Lower lobe of right lung (tissue), 2 donors: ENCODE data around the gene BACH2. TPM values are rescaled to one million over a fixed set of nuclear protein-coding genes. Genes with fewer than 3 reads are reported as not detected.

Source experiments
- ATAC-seq, 2 donors: fragments of 200-7000 bp; cut with Tn5 transposase; one replicate each; pipeline ENCODE4 v1.9.1; 2020 to 2022; ENCODE audit warnings: mild to moderate bottlenecking in 2 of 2, moderate library complexity in 2 of 2
- DNase-seq: peaks from one replicate; pipeline ENCODE4 v3.0.0-alpha.2; 2020
- H3K27ac ChIP-seq: fragments of 200-600 bp; one replicate; pipeline ENCODE4 v1.8.0; 2022
- H3K27me3 ChIP-seq: fragments of 200-600 bp; one replicate; pipeline ENCODE4 v1.8.0; 2022; ENCODE audit warnings: low read depth
- H3K36me3 ChIP-seq: fragments of 200-600 bp; one replicate; pipeline ENCODE4 v1.8.0; 2022; ENCODE audit warnings: mild to moderate bottlenecking
- H3K4me1 ChIP-seq: fragments of 200-600 bp; one replicate; pipeline ENCODE4 v1.8.0; 2022
- H3K4me3 ChIP-seq: fragments of 200-600 bp; one replicate; pipeline ENCODE4 v1.8.0; 2022; ENCODE audit warnings: mild to moderate bottlenecking
- H3K9me3 ChIP-seq: fragments of 200-600 bp; one replicate; pipeline ENCODE4 v1.8.0; 2022
- CTCF ChIP-seq: fragments of 200-600 bp; IDR thresholded peaks from one replicate; pipeline ENCODE4 v1.8.0; 2022; ENCODE audit warnings: antibody characterized with exemption, mild to moderate bottlenecking
- intact Hi-C: fragments of 100-400 bp; cut with DNase I; formaldehyde crosslinking; loops from one replicate; pipeline ENCODE4 v1.11.0; 2022
- total RNA-seq: library from RNA; stranded (reverse); fragmentation: NEBNext Ultra II Directional; extraction: Animal tissue kit (Norgen Biotek cat#: 25700); gene quantifications from one replicate; pipeline ENCODE4 v1.2.1, GENCODE V29; 2021
- donor health status: DM: no; HTN: yes; CAD: no; lungs with severe emphysema.

The BACH2 gene
- total RNA-seq, 1 donor from 2014 or later, result 6.3 TPM

DNA sequence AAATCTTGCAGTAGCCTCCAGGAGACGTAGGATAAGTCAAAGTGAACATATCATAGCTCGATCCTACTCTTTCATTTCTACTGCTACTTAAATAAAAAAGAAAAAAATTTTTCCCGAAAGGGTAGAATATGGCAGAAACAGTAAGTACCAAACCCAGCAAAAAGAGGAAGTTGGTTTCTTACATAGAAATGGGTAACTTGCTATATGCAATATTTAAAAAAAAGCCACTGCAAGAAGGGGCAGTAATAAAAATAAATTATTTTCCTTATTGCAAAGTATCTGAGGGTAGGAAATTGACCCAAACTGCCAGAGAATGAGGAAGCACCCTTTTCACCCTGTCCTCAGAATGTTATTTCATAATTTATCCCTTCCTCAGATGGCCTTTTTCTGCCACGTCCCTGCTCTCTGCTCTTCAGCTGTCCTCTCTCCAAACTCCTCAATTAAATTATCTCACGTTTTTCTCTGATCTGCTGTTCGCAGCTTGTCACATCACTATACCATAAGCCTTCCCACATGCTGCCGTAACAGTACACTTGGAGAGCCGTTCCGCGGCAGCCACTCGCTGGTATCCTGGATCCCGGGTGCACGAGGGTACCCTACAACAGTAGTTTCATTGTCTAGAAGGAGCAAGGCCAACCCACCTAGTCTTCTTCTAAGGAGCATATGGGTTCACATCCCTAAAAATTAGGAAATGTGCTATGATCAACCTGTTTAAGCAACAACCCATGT, 149.6 kb downstream of the BACH2 start:
- no peaks in the 10 kb centered on the region for H3K27me3 ChIP-seq
- intact Hi-C loops, result no loop called here
- H3K27ac ChIP-seq, result no peak overlapping the region
- no peaks in the 10 kb centered on the region for H3K4me1 ChIP-seq
- no peaks in the 10 kb centered on the region for H3K36me3 ChIP-seq
- no peak for ATAC-seq
- DNase-seq, result no peak
- TF ChIP-seq CTCF, result no peak
- no peaks in the 10 kb centered on the region for H3K9me3 ChIP-seq
- no peak overlapping the region for H3K4me3 ChIP-seq

- no peak overlapping the region for H3K27ac ChIP-seq
- no peaks in the 10 kb centered on the region for H3K36me3 ChIP-seq
- DNase-seq (no peak), ATAC-seq (no peak)
- H3K4me3 ChIP-seq, result no peak overlapping the region
- no peaks in the 10 kb centered on the region for H3K9me3 ChIP-seq
- H3K4me1 ChIP-seq, result no peaks in the 10 kb centered on the region
- intact Hi-C loops, result no loop called here
- H3K27me3 ChIP-seq, result no peaks in the 10 kb centered on the region
- no peak for TF ChIP-seq CTCF
Observed at GRCh38 chr6:90146024-90146423, 150.6 kb downstream of the BACH2 start.

DNA sequence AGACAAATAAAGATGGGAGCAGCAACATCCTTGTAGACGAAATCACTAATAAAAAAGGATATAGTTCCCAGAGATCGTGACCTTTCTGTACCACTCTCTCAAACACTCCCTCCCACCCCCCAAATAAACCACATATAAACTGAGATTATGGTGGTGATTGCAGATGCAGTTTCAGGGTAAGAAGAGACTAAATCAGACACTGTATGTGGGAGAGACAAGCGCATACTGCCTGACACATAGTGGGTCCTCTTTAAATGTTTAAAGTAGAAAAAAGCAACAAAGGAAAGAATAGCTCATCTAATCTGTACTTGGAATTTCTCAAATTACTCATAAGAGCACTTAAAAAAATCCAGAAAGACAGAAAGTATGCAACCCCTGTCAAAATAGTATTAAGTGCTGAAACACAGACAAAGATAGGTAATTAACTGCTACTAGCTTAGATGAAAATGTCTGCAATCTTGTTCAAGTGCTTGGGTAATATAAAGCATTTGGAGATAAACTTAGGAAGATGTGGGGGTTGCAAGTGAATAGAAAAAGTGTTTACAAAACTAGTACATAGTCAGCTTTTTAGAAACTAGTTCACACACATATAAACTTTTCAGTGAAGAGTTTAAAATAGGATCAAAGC, 151.6 kb downstream of the BACH2 start:
- DNase-seq (no peak), ATAC-seq (no peak)
- Histone ChIP-seq H3K36me3 (no peaks in the 10 kb centered on the region), H3K4me3 (no peak overlapping the region), H3K4me1 (no peaks in the 10 kb centered on the region), H3K27ac (no peak overlapping the region), H3K9me3 (no peaks in the 10 kb centered on the region), H3K27me3 (no peaks in the 10 kb centered on the region)
- intact Hi-C loops, result no loop called here
- no peak for TF ChIP-seq CTCF

DNA sequence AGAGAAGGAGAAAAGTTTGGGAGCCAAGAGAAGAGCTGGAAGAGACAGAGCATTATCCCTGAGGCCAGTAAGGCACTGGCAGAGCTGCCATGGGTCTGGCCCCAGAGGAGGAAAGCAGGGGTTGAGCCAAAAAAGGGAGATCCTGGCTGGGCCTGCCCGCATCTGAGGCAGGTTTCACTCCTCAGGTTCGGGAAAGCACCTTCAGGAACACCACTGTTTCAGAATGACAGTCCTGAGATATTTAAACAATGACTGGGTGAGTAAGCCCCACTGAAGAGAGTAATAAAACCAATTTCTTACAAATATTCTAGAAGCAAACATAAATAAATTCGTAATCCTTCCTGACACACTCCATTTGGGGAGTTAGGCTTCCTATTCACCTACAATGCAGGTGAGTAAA, 152.2 kb downstream of the BACH2 start:
- Histone ChIP-seq H3K9me3 (no peaks in the 10 kb centered on the region), H3K27me3 (no peaks in the 10 kb centered on the region), H3K27ac (no peak overlapping the region), H3K4me1 (no peaks in the 10 kb centered on the region), H3K4me3 (no peak overlapping the region), H3K36me3 (no peaks in the 10 kb centered on the region)
- TF ChIP-seq CTCF, result no peak
- ATAC-seq, result no peak
- DNase-seq, result no peak
- intact Hi-C loops, result no loop called here

DNA sequence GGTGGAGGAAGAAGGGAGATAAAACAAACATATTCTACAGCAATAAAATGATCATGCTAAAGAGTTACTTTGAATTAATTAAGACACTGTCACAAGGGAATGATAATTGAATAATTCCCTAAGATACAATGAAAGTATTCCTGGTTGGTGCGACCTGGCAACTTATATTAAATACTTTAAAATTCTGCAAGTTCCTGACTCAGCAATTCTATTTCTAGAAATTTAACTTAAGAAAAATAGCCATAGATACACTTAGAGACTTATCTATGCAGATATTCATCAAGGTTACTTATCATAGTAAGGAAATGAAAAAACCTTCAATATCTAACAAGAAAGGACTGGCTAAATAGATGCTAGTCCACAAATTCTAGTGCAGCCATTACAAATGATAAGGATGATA, 156.0 kb downstream of the BACH2 start:
- ATAC-seq, result no peak
- H3K4me1 ChIP-seq, result no peaks in the 10 kb centered on the region
- no peak for DNase-seq
- H3K4me3 ChIP-seq, result no peak overlapping the region
- no peaks in the 10 kb centered on the region for H3K27me3 ChIP-seq
- no peak overlapping the region for H3K27ac ChIP-seq
- TF ChIP-seq CTCF, result no peak
- no peaks in the 10 kb centered on the region for H3K36me3 ChIP-seq
- intact Hi-C loops, result no loop called here
- no peaks in the 10 kb centered on the region for H3K9me3 ChIP-seq
